Medulla oblongata (tissue), 1 donor: Measurements from ENCODE around the gene C1QTNF5.
"Not testable (repeated sequence)": the region's sequence is repeated elsewhere in the genome, so short reads cannot be mapped to it uniquely, and the experiment has no call there.

Experiments used
- DNase-seq: peaks from one replicate; pipeline ENCODE4 v3.0.0-alpha.2; 2015; ENCODE audit errors: extremely low spot score

The C1QTNF5 gene, protein sequence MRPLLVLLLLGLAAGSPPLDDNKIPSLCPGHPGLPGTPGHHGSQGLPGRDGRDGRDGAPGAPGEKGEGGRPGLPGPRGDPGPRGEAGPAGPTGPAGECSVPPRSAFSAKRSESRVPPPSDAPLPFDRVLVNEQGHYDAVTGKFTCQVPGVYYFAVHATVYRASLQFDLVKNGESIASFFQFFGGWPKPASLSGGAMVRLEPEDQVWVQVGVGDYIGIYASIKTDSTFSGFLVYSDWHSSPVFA

DNA sequence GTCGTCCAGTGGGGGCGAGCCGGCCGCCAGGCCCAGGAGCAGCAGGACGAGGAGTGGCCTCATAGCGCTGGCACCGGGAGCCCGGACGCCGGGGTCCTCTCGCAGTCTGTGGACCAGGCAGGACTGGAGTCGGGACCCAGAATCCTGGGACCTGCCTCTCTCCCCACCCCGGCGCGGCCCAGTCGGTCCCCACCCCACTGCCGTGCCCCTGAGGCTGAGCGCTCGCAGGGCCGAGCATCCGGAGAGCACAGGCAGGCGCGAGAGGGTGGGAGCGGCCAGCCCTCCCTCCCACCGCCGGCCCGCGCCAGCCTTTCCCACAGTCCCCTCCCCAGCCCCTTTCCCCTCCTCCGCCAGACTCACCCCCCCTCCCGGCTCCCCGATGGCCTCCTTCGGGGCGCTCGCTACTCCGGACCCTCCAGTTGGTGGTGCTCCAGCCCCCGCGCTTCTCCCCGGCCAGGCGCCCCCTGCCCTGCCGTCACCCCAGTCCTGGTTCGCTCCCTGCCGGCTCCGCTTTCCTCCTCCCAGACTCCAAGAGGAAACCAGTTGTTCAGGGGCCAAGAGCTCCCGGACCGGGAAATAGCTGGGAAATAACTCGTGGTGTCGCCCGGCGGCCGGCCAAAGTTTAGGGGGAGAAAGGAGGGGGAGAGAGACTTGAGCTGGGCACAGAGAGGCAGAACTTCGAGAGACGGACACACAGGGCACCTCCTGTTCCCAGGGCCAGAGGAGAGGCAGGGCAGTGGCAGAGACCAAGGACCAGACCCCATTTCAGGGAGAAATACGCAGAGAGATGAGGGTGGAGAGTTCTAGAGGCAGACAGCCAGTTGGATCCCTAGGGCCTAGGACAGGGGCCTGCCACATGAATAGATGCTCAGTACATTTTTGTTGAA lies at the start of gene C1QTNF5:
Gene C1QTNF5 (minus strand): TSS at position 549 of the 887 bp plus-strand sequence. CDS start 486 bp downstream, at position 63.
- DNase-seq = peak; percentile 91

DNA sequence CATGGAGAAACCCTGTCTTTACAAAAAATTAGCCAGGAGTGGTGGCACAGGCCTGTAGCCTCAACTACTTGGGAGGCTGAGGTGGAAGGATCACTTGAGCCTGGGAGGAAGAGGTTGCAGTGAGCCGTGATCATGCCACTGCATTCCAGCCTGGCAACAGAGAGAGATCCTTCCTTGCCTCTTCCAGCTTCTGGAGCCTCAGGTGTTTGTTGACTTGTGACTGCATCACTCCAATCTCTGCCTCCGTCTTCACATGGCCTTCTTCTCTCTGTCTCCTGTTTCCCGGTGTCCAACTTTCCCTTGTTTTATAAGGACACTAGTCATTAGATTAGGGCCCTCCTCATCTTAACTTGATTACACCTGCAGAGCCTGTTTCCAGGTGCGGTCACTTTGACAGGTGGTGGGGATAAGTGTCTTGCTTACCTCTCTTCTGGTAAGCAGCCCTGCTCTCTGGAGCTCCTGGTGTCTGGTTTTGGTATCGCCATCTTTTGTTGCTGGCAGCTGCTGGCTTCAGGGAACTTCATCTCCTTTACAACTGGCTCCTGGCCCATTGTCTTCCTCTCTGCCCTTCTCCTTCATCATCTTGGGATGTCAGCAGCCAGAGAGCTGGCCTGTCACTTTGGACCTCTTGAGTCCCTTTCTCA lies 49.0 kb upstream of the C1QTNF5 start:
- no peak for DNase-seq

DNA sequence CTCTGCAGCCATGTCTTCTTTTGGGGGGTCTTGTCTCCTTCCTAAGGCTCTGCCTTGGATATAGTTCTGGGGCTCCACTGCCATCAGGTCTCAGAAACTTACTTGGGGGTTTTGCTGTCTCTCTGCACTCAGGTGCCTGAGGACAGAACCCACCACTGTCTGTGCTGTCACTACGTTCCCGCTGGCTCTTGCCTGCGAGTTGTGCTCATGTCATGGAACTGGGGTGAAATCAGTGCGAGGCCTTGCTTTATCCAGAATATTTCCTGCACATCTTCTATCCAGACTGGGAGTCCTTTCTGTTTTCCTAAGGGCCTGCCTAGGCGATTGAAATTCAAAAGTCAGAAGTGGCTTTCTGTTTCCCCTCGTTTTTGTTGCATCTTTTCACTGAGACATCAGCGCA lies 47.4 kb upstream of the C1QTNF5 start:
- no peak for DNase-seq

DNA sequence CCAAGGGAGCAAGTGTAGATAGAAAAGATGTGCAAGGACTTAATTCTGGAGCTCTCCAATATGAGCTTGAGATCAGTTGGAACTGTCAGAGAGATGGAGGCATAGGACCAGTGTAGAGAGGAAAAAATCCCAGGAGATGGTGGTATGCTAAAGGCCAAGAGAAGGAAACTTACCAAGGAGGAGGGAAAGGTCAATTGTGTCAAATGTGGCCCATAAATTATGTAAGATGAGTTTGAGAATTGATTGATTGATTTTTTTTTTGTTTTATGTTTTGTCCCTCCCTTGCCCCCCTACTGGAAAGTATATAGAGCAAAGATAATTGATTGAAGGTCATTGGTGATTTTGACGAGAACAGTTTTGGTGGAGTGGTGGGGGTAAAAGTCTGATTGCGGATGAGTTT lies 43.6 kb upstream of the C1QTNF5 start:
- no peak for DNase-seq

DNA sequence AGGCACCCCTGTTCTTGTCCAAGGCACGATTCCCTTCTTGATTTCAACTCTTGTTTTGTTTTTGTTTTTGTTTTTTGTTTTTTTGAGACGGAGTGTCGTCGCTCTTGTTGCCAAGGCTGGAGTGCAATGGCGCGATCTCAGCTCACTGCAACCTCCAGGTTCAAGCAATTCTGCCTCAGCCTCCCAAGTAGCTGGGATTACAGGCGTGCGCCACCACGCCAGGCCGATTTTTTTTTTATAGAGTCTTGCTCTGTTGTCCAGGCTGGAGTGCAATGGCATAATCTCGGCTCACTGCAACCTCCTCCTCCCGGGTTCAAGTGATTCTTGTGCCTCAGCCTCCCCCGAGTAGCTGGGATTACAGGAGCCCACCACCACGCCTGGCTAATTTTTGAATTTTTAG lies 41.8 kb upstream of the C1QTNF5 start:
- DNase-seq = not testable (repeated sequence)

DNA sequence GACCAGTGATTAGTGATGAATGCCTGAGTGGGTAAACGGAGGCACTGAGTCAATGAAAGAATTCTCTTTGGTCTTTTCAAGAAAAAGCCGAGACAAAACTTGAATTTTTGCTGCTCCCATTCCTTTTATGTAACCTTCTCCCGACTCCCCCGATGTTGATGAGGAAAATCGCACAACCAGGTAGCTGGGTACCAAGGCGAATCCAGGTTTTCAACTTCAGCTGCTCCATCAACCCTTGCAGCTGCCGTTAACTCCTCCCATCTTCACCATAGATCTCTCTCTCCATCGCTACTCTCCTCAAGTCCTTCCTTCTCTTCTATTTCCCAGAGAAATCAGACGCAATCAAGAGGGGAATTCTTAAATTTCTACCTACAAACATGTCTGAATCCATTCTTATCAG lies 41.4 kb upstream of the C1QTNF5 start:
- no peak for DNase-seq

DNA sequence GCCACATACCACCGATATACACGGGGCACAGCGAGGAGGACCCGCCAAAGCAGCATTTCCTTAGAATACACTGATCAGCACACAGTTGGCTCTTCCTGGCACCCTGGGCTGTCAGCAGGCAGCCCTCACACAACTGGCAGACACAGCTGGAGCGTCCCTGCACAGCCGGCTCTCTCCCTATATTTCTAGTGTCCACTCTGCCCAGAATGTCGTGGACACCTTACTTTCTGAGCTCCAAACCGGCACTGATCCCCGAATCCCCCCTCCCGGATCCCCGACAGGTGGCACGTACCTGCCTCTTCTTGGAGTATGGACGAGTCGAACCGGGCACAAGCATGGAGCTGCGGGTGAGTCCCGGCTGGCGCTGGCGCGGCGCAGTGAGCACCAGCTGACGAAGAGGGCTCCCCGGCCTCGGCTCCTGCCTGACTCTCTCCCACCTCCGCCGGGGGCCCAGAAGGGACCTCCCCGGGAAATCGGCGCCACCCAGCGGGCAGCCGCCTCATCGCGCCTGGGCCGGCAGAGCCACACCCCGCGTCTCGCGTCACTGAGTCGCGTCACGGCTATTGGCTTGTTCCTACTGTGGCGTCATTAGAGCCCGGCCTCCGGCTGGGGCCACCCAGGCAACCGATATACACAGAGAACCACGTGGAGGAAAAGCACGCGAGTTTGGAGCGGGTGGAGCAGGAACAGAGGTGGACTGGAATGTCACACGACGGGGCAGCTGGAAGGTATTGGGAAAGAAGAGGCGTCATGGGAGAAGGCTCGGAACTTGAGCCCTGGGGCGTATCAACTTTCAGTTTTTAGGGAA lies 40.7 kb upstream of the C1QTNF5 start, which contains the start of gene USP2:
Gene USP2 (minus strand): TSS at position 510 of the 808 bp plus-strand sequence. CDS start 8,210 bp downstream, outside the sequence.
- DNase-seq = peak; percentile 99

DNA sequence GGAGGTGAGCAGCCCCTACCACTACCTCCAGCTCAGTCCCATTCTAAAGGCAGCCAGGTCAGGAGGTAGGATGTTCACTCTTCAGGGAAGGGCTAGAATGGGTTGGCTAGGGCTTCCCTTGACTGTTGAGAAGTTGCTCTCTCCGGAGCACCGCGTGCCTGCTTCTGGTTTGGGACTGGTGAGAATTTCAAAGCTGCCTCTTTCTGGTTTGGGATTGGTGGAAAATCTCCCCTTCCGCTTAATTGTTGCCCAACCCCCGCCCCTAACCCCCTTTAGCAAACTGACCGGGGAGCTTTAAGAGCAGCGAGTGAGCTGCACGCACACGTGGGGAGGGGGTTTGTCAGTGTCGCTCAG lies 40.1 kb upstream of the C1QTNF5 start:
- peak; percentile 43 for DNase-seq

DNA sequence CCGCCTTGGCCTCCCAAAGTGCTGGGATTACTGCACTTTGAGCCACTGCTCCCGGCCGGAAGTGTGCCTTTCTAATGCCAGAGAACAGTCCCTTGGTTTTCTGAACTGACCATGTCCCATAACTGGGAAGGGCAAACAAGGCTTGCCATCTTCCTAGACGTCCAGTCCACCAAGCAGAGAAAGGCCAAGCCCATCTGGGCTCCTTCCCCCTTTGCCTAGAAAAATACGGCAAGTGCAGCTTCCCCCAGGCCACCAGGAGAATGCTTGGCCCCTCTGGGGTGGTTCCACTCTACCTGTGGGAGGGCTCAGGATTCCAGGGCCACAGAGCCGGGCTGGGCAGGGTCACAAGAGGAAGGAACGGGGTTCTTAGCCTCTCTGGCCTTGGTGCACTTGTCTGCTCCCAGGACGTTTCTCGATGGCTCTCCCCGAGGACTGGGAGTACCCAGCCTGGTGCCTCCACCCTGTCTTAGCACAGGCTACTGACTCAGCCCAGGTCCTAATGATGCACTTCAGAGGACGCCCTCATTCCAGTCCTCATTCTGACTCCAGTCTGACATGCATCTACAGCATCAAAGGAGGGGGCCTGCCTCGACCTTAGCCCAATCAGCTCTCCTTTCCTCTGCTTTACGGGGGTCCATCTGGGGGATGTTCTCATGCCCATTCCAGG lies 39.6 kb upstream of the C1QTNF5 start:
- DNase-seq = no peak

DNA sequence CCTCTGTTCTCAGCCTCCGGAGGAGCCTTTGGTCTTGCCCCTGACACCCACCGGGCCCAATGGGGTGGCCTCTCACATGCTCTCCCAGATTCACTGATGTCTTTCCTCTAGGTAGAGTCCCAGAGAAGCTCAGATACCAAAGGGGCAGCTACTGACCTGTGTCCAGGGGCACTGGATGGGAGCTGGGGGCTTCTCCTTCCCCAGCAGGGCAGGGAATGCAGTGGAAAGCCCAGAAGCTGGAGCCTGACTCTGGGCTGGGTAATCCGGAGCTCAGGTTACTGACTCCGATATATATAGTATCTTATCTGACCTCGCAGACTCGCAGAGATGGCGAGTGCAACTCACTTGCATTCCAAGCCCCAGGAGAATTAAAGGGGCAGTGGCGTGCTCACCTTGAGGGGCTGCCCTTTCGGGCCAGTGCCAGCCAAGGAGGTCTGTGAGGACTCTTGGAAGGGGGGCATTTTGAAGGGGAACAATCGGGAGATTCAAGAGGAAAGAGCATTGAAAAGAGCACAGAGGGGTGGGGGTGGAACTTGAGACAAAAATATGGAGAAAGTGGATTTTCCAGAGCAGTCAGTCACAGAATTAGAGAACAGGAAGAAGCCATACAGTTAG lies 38.3 kb upstream of the C1QTNF5 start:
- DNase-seq = no peak

DNA sequence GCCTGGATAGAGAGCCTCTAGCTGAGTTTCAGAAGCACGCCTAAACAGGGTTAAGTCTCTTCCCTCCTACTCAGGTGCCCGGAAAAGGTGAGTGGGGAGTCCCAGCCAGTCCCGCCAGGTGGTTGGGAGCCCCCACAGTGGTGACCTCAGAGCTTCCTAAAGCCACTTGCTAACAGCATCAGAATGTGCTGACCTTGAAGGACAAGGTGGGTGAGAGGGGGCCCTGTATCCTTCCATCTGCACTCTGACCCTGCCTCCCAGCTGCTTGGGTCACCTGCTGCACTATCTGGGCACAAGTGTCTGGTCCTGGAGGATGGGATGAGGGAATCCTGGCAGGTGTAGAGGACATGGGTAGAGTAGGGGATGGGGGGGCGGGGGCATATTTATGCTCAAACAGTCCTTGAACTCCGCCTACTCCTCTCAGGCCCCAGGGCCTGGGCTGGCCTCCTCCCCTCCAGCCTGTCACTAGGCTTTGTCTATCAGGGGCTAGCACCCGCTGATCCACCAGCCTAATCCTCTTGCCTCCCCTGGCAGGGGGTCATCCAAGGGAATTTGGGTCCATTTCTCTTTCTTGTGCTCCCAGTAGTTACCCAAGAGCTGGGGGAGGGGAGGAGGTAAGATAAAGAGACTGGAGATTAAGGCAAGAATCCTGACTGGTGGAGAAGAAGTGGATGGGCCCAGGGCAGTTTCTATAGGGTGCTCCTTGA lies 37.4 kb upstream of the C1QTNF5 start:
- DNase-seq = peak; percentile 6

DNA sequence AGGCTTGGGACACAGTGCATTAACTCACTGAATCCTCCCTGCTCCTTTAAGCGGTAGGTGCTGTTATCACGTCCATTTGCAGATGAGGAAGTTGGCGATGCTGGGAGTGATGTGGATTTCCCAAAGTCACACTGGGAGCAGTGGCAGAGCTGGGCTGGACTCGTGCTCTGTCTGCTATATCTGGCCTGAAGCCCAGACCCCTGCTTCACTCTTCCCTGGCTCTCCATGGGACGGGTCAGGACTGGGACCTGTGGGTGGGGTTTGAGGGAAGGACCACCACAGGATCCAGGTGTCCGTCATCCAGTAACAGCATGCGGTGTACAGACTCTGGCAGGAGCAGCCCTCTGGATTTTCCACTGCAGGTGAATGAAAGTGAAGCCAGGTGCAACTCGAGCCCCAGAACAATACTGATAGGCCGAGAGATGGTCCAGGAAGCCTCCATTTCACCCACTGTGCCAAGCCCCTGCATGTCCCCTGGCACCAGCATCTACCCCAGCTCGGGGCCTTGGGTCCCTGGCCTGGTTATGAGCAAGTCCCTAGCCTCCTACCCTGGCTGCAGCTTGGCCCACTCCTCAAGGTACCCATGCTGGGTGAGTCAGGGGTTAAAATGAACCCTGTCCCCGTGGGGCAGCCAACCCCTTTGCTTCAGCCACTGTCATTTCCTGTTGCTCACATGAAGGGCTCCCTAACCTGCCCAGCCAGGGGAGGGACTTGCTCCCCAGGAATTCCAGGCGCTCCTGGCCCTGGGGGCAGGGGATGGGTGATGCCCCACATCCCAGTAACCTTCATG lies 36.6 kb upstream of the C1QTNF5 start:
- DNase-seq = peak; percentile 25

DNA sequence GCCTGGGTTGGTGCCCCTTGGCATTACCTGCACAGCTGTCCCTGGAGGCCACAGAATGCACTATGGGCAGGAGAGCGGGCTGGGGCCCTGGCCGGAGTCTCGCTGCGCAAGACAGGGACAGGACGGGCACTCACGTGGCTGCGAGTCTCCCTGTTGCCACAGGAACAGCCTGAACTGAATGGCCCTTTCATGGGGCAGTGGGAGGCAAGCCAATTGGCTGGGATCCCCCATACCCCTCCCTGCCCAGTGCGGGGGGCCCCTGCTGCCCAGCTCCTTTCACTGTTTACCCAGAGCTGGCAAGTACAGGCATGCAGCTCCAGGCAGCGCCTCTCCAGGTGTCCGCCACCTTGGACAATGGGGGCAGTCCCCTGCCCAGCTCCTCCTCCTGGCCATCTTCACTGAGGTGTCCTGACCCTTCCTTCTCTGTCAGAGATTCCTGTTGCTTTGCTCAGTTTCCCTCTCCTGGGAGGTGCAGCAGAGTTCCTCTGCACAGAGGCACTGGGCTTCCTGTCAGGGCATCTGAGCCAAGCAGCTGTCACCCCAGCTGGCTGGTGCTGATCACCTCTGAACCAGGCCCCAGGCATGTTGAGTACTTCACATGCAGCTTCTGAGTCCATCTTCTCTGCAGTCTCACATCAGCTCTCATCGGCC lies 35.6 kb upstream of the C1QTNF5 start:
- DNase-seq = peak; percentile 95

DNA sequence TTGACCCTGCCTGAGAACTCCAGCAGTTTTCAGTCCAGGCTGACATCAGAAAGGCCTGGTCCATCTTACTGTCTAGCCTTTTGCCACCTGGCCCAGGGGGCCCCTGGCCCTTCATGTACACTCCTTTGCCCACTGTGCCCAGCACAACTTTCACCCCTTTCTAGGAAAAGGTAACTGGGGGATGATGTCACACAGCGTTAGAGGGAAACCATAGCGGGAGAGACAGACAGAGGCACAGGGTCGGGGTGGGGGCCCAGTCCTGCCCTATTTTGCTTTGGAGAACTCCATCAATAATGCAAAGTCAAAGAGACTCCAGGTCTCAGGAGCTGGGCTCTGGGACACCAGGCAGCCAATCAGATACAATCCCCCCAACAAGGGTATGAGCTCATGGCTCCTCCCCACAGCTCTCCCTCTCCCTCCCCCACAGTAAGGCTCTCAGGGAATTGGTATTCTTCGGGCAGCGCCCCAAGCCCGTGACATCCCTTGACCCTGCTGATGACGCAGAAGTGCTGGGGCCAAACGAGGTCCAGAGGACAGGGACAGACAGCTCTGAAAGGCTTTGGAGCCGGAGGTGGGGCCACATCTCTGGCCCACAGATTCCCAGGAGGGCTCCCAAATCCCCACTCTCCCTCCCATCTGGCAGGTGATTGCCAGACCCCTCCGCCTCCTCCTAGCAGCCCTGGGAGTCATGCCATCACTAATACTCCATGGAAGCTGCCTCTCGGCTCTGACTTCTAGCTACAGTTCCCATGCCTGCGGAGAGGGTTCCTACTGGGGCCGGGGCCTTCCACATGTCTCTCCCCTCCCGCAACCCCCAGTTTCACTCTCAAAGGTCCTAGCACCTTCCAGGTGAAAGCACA lies 34.9 kb upstream of the C1QTNF5 start:
- peak; percentile 96 for DNase-seq

DNA sequence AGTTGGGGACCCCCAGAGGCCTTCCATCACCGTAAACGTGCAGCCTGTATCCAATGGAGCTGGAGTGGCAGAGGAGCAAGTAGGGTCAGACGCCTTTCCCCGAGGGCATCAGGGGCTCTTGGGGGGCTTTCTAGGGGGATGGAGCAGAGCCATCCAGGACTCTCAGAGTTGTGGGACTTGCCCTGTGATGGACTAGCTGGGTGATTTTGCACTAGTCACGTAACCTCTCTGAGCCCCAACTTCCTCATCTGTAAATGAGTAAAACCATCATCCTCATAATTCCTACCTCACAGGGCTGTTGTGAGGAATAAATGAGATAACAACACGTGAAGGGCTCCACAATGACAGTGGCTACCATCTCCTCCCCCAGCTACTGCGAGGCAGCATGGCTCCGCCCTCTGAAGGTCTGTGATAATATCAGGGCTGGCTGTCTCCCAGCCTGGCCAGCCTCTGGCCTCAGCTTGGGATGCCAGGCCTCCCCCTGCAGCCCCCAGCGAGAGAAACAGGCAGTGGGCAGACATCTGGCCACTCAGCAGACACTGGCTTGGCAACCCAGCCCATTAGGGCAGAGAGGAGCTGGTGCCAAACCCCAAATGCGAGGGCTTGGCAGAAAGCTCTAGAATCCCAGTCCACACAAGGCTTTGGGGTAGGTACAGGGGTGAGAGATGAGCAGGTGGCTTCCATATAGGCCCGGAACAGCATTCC lies 34.1 kb upstream of the C1QTNF5 start:
- DNase-seq = peak; percentile 82

DNA sequence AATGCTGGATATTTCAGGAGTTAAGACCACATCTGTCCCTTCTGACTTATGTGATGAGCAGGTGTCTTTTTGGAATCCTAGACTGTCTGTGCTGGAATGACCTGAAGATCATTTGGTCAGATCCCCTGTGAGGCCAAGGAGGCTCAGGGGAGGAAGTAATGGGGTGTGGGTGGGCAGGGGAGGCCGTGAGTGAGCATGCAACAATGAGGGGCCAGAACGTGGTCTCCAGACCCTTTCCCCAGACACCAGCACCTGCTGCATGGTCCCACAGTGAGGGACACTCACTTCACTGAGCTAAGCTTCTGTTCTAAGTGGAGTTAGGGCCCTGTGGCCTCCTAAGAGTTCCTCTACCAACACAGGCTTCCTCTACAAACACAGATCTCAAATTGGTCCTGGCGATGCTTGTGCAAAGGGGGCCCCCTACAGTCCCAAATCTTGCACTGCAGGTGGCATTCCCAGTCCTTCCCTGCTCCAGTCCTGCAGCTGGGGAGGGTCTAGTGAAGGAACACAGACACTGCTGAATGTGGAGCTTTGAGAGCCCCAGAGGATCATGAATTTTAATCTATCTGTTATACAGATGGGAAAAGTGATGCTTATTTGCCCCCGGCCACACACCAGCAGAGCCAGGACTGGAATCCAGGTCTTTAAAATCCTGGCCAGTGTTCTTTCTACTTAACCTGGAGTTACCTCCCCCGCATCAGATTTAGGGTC lies 33.4 kb upstream of the C1QTNF5 start:
- DNase-seq = peak; percentile 93
